Measurements from ENCODE around the gene COMMD1. TPM values are rescaled to one million over a fixed set of nuclear protein-coding genes. Genes with fewer than 3 reads are reported as not detected.

COMMD1 gene
- polyA plus RNA-seq, 1 donor (not counting 4 experiments of a cell fraction or from before 2014, with no cell fraction given), result 44.8 TPM

DNA sequence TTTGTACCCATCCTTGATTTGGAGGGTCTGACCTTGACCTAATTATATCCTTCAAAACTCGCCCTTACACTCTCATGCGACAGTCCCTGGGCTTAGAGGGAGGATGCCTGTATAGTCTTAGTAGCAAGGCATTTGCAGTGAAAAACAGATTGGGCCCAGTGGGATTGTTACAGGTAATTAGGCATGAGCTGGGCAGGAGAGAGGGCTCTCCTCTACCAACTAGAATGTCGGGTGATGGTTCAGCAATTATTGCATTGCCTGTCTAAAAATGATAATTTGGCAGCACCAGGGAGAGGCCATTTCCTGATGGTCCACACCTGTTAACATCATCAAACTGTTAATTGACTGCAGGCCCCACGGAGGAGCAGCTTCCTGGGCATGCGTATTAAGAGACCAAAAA is 32.4 kb downstream of the COMMD1 start:
- no peak overlapping the region for H3K9ac ChIP-seq (ENCODE audit: control insufficient read depth, extremely low read depth, insufficient read depth, low read length)

DNA sequence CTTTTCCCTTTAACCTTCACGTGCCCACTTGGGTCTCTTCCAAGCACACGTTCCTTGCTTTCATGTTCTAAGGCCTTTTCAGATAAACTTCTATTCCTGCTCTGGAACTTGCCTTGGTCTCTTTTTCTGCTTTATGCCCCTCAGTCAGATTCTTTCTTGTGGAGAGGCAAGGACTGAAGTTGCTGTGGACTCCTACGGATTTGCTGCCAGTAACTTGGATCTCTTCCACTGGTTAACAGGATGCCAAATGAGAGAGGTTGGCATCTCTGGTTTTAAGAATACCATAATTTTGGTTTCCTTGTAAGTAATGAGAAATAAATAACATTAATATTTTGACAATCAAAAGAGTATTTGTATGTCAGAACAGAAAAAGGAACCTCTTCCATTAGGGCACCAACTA is 33.0 kb downstream of the COMMD1 start:
- H3K36me3 ChIP-seq (ENCODE audit: control insufficient read depth in 2 of 2, extremely low read depth in 1 of 2, insufficient read depth in 2 of 2, low read length in 2 of 2), result no peaks in the 10 kb centered on the region
- H3K79me2 ChIP-seq (ENCODE audit: control insufficient read depth, insufficient read depth, low read length), result no peaks in the 10 kb centered on the region
- no peak overlapping the region for H3K4me2 ChIP-seq (ENCODE audit: control insufficient read depth, extremely low read depth, insufficient read depth, low read depth, low read length)
- H3K9ac ChIP-seq (ENCODE audit: control insufficient read depth, extremely low read depth, insufficient read depth, low read length), result no peak overlapping the region
- no peaks in the 10 kb centered on the region for H3K27me3 ChIP-seq (ENCODE audit: control insufficient read depth, extremely low read depth, insufficient read depth, low read length)
- no peaks in the 10 kb centered on the region for H3K9me3 ChIP-seq (ENCODE audit: control insufficient read depth, low read depth, low read length)
- FAIRE-seq, result no peak
- H3K4me3 ChIP-seq (ENCODE audit: control insufficient read depth in 2 of 3, extremely low read depth in 1 of 3, insufficient read depth in 2 of 3, low read depth in 1 of 3, low read length in 3 of 3), result no peak overlapping the region
- H2AFZ ChIP-seq (ENCODE audit: control insufficient read depth, low read length), result no peak overlapping the region
- no peaks in the 10 kb centered on the region for H3K9me1 ChIP-seq (ENCODE audit: control insufficient read depth, extremely low read depth, insufficient read depth, low read length)
- dilution Hi-C loops (cut with MboI; ENCODE audit: extremely low pct_ligation_motif_present, low sequenced_read_pairs), result no loop called here
- TF ChIP-seq, protein P1, sequence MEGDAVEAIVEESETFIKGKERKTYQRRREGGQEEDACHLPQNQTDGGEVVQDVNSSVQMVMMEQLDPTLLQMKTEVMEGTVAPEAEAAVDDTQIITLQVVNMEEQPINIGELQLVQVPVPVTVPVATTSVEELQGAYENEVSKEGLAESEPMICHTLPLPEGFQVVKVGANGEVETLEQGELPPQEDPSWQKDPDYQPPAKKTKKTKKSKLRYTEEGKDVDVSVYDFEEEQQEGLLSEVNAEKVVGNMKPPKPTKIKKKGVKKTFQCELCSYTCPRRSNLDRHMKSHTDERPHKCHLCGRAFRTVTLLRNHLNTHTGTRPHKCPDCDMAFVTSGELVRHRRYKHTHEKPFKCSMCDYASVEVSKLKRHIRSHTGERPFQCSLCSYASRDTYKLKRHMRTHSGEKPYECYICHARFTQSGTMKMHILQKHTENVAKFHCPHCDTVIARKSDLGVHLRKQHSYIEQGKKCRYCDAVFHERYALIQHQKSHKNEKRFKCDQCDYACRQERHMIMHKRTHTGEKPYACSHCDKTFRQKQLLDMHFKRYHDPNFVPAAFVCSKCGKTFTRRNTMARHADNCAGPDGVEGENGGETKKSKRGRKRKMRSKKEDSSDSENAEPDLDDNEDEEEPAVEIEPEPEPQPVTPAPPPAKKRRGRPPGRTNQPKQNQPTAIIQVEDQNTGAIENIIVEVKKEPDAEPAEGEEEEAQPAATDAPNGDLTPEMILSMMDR (optimal IDR thresholded peaks at IDR 0.05 in 1 of 3, IDR thresholded peaks at IDR 0.05 in 1 of 3, conservative IDR thresholded peaks at IDR 0.05 in 1 of 3; ENCODE audit: extremely low read depth in 1 of 3, insufficient read depth in 2 of 3, low read length in 3 of 3), result no peak
- TF ChIP-seq EZH2 (IDR thresholded peaks at IDR 0.05; ENCODE audit: low read length), result no peak
- no peak overlapping the region for H3K27ac ChIP-seq (ENCODE audit: control insufficient read depth, insufficient read depth, low read length)
- H4K20me1 ChIP-seq (ENCODE audit: control insufficient read depth, extremely low read depth, insufficient read depth, low read length), result no peaks in the 10 kb centered on the region
- no peak for DNase-seq (ENCODE audit: low read depth, low spot score)
- H3K4me1 ChIP-seq (ENCODE audit: control insufficient read depth, extremely low read depth, insufficient read depth, low read length), result no peaks in the 10 kb centered on the region

More for the DNA sequence above, 32.4 kb downstream of the COMMD1 start:
- DNase-seq (ENCODE audit: low read depth, low spot score), result no peak
- no peak overlapping the region for H3K4me2 ChIP-seq (ENCODE audit: control insufficient read depth, extremely low read depth, insufficient read depth, low read depth, low read length)
- dilution Hi-C loops (cut with MboI; ENCODE audit: extremely low pct_ligation_motif_present, low sequenced_read_pairs), result no loop called here
- no peaks in the 10 kb centered on the region for H3K79me2 ChIP-seq (ENCODE audit: control insufficient read depth, insufficient read depth, low read length)
- no peak overlapping the region for H3K27ac ChIP-seq (ENCODE audit: control insufficient read depth, insufficient read depth, low read length)
- FAIRE-seq, result no peak
- H3K9me1 ChIP-seq (ENCODE audit: control insufficient read depth, extremely low read depth, insufficient read depth, low read length), result no peaks in the 10 kb centered on the region
- no peak for TF ChIP-seq EZH2 (IDR thresholded peaks at IDR 0.05; ENCODE audit: low read length)
- TF ChIP-seq, protein P1 (optimal IDR thresholded peaks at IDR 0.05 in 1 of 3, IDR thresholded peaks at IDR 0.05 in 1 of 3, conservative IDR thresholded peaks at IDR 0.05 in 1 of 3; ENCODE audit: extremely low read depth in 1 of 3, insufficient read depth in 2 of 3, low read length in 3 of 3), result no peak
- no peaks in the 10 kb centered on the region for H3K27me3 ChIP-seq (ENCODE audit: control insufficient read depth, extremely low read depth, insufficient read depth, low read length)
- H3K9me3 ChIP-seq (ENCODE audit: control insufficient read depth, low read depth, low read length), result no peaks in the 10 kb centered on the region
- H3K4me1 ChIP-seq (ENCODE audit: control insufficient read depth, extremely low read depth, insufficient read depth, low read length), result no peaks in the 10 kb centered on the region
- H3K36me3 ChIP-seq (ENCODE audit: control insufficient read depth in 2 of 2, extremely low read depth in 1 of 2, insufficient read depth in 2 of 2, low read length in 2 of 2), result no peaks in the 10 kb centered on the region
- H3K4me3 ChIP-seq (ENCODE audit: control insufficient read depth in 2 of 3, extremely low read depth in 1 of 3, insufficient read depth in 2 of 3, low read depth in 1 of 3, low read length in 3 of 3), result no peak overlapping the region
- no peaks in the 10 kb centered on the region for H4K20me1 ChIP-seq (ENCODE audit: control insufficient read depth, extremely low read depth, insufficient read depth, low read length)
- H2AFZ ChIP-seq (ENCODE audit: control insufficient read depth, low read length), result no peak overlapping the region
